HPDE6-E6E7 (cell line): ENCODE results near the gene FAM118B.

Source experiments
- DNase-seq: peaks from one replicate; pipeline ENCODE4 v3.0.0; 2011; ENCODE audit warnings: missing footprints; ENCODE audit errors: extremely low spot score

FAM118B gene

GRCh38 chr11:126311401-126312291 lies 100.1 kb downstream of the FAM118B start:
- no peak for DNase-seq
